Measurements from ENCODE around the gene TEAD2. TPM values are rescaled to one million over a fixed set of nuclear protein-coding genes. Genes with fewer than 3 reads are reported as not detected.

TEAD2 gene
- total RNA-seq, 1 experiment from 2014 or later, result 56.2 TPM

- peak overlapping the region; percentile 83 for H3K4me3 ChIP-seq (ENCODE audit: low read length)
- intact Hi-C loops (cut with micrococcal nuclease), result loop anchor here (2.0 kb wide), 1 partner anchor 31 kb away; no protein-coding TSS in a partner anchor
- peaks cover 6% of the 10 kb centered on the region; the same call in 1 of the 2 replicates for H3K79me2 ChIP-seq (ENCODE audit: low read length)
- TSS peak; percentile 54 for BruUV-seq (replicated peaks)
- H3K9me2 ChIP-seq (replicated peaks; ENCODE audit: low read length), result no peaks in the 10 kb centered on the region
- no peaks in the 10 kb centered on the region for H3K9me3 ChIP-seq (ENCODE audit: low read length)
- H3K4me2 ChIP-seq (ENCODE audit: low read length), result peak overlapping the region; percentile 95
- peaks cover 7% of the 10 kb centered on the region for H3F3A ChIP-seq (ENCODE audit: low read length, unreplicated experiment)
- TF ChIP-seq EZH2 (IDR thresholded peaks at IDR 0.05; ENCODE audit: low read length, unreplicated experiment) (no peak), CTCF (conservative IDR thresholded peaks at IDR 0.05; ENCODE audit: low read depth, low read length) (no peak), EZH2phosphoT487 (IDR thresholded peaks at IDR 0.05; ENCODE audit: borderline replicate concordance, low read length) (no peak)
- ChIA-PET CTCF (interaction anchor here (0.6 kb wide), 2 partner anchors 80 to 90 kb away, joined by 4 to 8 read pairs; partner anchors contain the start of gene PIH1D1), POLR2A (ENCODE audit: unreplicated experiment) (interaction anchor here (0.6 to 1.0 kb wide), 3 partner anchors 17 to 90 kb away, joined by 4 to 13 read pairs (median 12); no protein-coding TSS in a partner anchor)
- H3K9ac ChIP-seq (ENCODE audit: low read length), result peak overlapping the region; percentile 84
- H3K36me3 ChIP-seq (ENCODE audit: low read depth, low read length), result peaks cover 6% of the 10 kb centered on the region
- peak overlapping the region; percentile 90 for H2AFZ ChIP-seq (ENCODE audit: low read length)
- H3K4me1 ChIP-seq (ENCODE audit: insufficient read depth, low read length), result peaks cover 11% of the 10 kb centered on the region
- H4K20me1 ChIP-seq (ENCODE audit: low read length), result no peaks in the 10 kb centered on the region
- no peaks in the 10 kb centered on the region for H3K27me3 ChIP-seq (ENCODE audit: low read length)
- H3K27ac ChIP-seq (ENCODE audit: low read length), result peak overlapping the region; percentile 15; the same call in 1 of the 2 replicates
- DNase-seq, result peak; percentile 80
- peak; percentile 7 for ATAC-seq
Observed at GRCh38 chr19:49361438-49362047, 673 bp downstream of the TEAD2 start.

GRCh38 chr19:49359851-49360820, 2.1 kb downstream of the TEAD2 start:
- Histone ChIP-seq H3K4me1 (ENCODE audit: insufficient read depth, low read length) (peaks cover 11% of the 10 kb centered on the region), H3K79me2 (ENCODE audit: low read length) (peaks cover 6% of the 10 kb centered on the region; the same call in 1 of the 2 replicates), H3K4me2 (ENCODE audit: low read length) (no peak overlapping the region), H3K9me3 (ENCODE audit: low read length) (no peaks in the 10 kb centered on the region), H4K20me1 (ENCODE audit: low read length) (no peaks in the 10 kb centered on the region), H3K9me2 (replicated peaks; ENCODE audit: low read length) (no peaks in the 10 kb centered on the region), H2AFZ (ENCODE audit: low read length) (no peak overlapping the region), H3K27me3 (ENCODE audit: low read length) (no peaks in the 10 kb centered on the region), H3K27ac (ENCODE audit: low read length) (no peak overlapping the region), H3K36me3 (ENCODE audit: low read depth, low read length) (peaks cover 8% of the 10 kb centered on the region), H3K4me3 (ENCODE audit: low read length) (no peak overlapping the region), H3F3A (ENCODE audit: low read length, unreplicated experiment) (peaks cover 7% of the 10 kb centered on the region), H3K9ac (ENCODE audit: low read length) (no peak overlapping the region)
- intact Hi-C loops (cut with micrococcal nuclease), result no loop called here
- ChIA-PET POLR2A (ENCODE audit: unreplicated experiment) (no interaction called here), CTCF (no interaction called here)
- ATAC-seq (no peak), DNase-seq (no peak)
- no peak for TF ChIP-seq CTCF (conservative IDR thresholded peaks at IDR 0.05; ENCODE audit: low read depth, low read length)
- TF ChIP-seq EZH2 (IDR thresholded peaks at IDR 0.05; ENCODE audit: low read length, unreplicated experiment), result no peak
- BruUV-seq (replicated peaks), result TSS peak; percentile 17
